ENCODE results near the gene ABCC5.
"Not testable (repeated sequence)": the region's sequence is repeated elsewhere in the genome, so short reads cannot be mapped to it uniquely, and the experiment has no call there.

ABCC5 gene

GRCh38 chr3:183878071-183878470, 139.6 kb downstream of the ABCC5 start:
- no peaks in the 10 kb centered on the region for H3K36me3 ChIP-seq (ENCODE audit: insufficient read depth, low read length)
- H4K20me1 ChIP-seq (ENCODE audit: insufficient read depth, low read length, poor library complexity, severe bottlenecking): peaks cover 11% of the 10 kb centered on the region
- H3K9ac ChIP-seq (ENCODE audit: low read depth, low read length, poor library complexity, severe bottlenecking): no peak overlapping the region
- no peaks in the 10 kb centered on the region for H3K9me3 ChIP-seq (ENCODE audit: insufficient read depth, low read depth, low read length)
- H3K4me1 ChIP-seq (ENCODE audit: insufficient read depth, low read length, poor library complexity, severe bottlenecking): peaks cover 16% of the 10 kb centered on the region
- H3K9me2 ChIP-seq (replicated peaks; ENCODE audit: low read depth, low read length): no peaks in the 10 kb centered on the region
- TF ChIP-seq, protein P1, sequence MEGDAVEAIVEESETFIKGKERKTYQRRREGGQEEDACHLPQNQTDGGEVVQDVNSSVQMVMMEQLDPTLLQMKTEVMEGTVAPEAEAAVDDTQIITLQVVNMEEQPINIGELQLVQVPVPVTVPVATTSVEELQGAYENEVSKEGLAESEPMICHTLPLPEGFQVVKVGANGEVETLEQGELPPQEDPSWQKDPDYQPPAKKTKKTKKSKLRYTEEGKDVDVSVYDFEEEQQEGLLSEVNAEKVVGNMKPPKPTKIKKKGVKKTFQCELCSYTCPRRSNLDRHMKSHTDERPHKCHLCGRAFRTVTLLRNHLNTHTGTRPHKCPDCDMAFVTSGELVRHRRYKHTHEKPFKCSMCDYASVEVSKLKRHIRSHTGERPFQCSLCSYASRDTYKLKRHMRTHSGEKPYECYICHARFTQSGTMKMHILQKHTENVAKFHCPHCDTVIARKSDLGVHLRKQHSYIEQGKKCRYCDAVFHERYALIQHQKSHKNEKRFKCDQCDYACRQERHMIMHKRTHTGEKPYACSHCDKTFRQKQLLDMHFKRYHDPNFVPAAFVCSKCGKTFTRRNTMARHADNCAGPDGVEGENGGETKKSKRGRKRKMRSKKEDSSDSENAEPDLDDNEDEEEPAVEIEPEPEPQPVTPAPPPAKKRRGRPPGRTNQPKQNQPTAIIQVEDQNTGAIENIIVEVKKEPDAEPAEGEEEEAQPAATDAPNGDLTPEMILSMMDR (conservative IDR thresholded peaks at IDR 0.05; ENCODE audit: low read length): no peak
- TF ChIP-seq EZH2phosphoT487 (IDR thresholded peaks at IDR 0.05; ENCODE audit: borderline replicate concordance): no peak
- no peak overlapping the region for H2AFZ ChIP-seq (ENCODE audit: low read length)
- H3K79me2 ChIP-seq (ENCODE audit: insufficient read depth, low read length): peaks cover 84% of the 10 kb centered on the region
- H3K4me3 ChIP-seq (ENCODE audit: low read length, poor library complexity, severe bottlenecking): no peak overlapping the region
- H3K4me2 ChIP-seq (ENCODE audit: low read depth, low read length, poor library complexity, severe bottlenecking): no peak overlapping the region
- no peaks in the 10 kb centered on the region for H3K27me3 ChIP-seq (ENCODE audit: insufficient read depth, low read length, poor library complexity, severe bottlenecking)
- H3F3A ChIP-seq (ENCODE audit: low read depth): no peaks in the 10 kb centered on the region

DNA sequence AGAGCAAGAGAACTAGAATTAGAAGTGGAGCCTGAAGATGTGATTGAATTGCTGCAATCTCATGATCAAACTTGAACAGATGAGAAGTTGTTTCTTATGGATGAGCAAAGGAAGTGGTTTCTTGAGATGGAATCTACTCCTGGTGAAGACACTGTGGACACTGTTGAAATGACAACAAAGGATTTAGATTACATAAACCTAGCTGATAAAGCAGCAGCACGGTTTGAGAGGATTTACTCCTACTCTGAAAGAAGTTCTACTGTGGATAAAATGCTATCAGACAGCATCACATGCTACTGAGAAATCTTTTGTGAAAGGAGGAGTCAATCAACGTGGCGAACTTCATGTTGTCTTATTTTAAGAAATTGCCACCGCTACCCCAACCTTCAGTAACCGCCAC, 140.5 kb downstream of the ABCC5 start:
- H3K9me2 ChIP-seq (replicated peaks; ENCODE audit: low read depth, low read length); H3K27me3 ChIP-seq (ENCODE audit: insufficient read depth, low read length, poor library complexity, severe bottlenecking); H3K4me2 ChIP-seq (ENCODE audit: low read depth, low read length, poor library complexity, severe bottlenecking); H2AFZ ChIP-seq (ENCODE audit: low read length); H3K4me3 ChIP-seq (ENCODE audit: low read length, poor library complexity, severe bottlenecking); H4K20me1 ChIP-seq (ENCODE audit: insufficient read depth, low read length, poor library complexity, severe bottlenecking); H3F3A ChIP-seq (ENCODE audit: low read depth); H3K9me3 ChIP-seq (ENCODE audit: insufficient read depth, low read depth, low read length); H3K36me3 ChIP-seq (ENCODE audit: insufficient read depth, low read length); H3K9ac ChIP-seq (ENCODE audit: low read depth, low read length, poor library complexity, severe bottlenecking): not testable (repeated sequence)
- H3K79me2 ChIP-seq (ENCODE audit: insufficient read depth, low read length): peaks cover 82% of the 10 kb centered on the region
- H3K4me1 ChIP-seq (ENCODE audit: insufficient read depth, low read length, poor library complexity, severe bottlenecking): peaks cover 11% of the 10 kb centered on the region

DNA sequence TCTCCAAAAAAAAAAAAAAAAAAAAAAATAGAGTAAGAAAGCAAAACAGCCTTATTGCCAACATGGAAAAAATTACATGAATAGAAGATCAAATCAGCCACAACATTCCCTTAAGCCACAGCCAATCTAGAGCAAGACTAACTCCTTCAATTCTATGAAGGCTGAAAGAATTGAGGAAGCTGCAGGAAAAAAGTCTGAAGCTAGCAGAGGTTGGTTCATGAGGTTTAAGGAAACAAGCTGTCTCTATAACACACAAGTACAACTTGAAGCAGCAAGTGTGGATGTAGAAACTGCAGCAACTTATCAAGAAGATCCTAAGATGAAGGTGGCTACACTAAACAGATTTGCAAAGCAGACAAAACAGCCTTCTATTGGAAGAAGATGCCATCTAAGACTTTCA, 142.3 kb downstream of the ABCC5 start:
- Histone ChIP-seq H3K9ac (ENCODE audit: low read depth, low read length, poor library complexity, severe bottlenecking) (no peak overlapping the region), H3K4me2 (ENCODE audit: low read depth, low read length, poor library complexity, severe bottlenecking) (no peak overlapping the region), H3K79me2 (ENCODE audit: insufficient read depth, low read length) (peaks cover 78% of the 10 kb centered on the region), H3K4me3 (ENCODE audit: low read length, poor library complexity, severe bottlenecking) (no peak overlapping the region), H2AFZ (ENCODE audit: low read length) (no peak overlapping the region), H3K36me3 (ENCODE audit: insufficient read depth, low read length) (no peaks in the 10 kb centered on the region), H3K4me1 (ENCODE audit: insufficient read depth, low read length, poor library complexity, severe bottlenecking) (peaks cover 10% of the 10 kb centered on the region), H3K9me2 (replicated peaks; ENCODE audit: low read depth, low read length) (no peaks in the 10 kb centered on the region), H3F3A (ENCODE audit: low read depth) (no peaks in the 10 kb centered on the region), H3K27me3 (ENCODE audit: insufficient read depth, low read length, poor library complexity, severe bottlenecking) (no peaks in the 10 kb centered on the region), H4K20me1 (ENCODE audit: insufficient read depth, low read length, poor library complexity, severe bottlenecking) (peaks cover 10% of the 10 kb centered on the region), H3K9me3 (ENCODE audit: insufficient read depth, low read depth, low read length) (no peaks in the 10 kb centered on the region)
- TF ChIP-seq, protein P1 (conservative IDR thresholded peaks at IDR 0.05; ENCODE audit: low read length): no peak
- TF ChIP-seq EZH2phosphoT487 (IDR thresholded peaks at IDR 0.05; ENCODE audit: borderline replicate concordance): no peak

DNA sequence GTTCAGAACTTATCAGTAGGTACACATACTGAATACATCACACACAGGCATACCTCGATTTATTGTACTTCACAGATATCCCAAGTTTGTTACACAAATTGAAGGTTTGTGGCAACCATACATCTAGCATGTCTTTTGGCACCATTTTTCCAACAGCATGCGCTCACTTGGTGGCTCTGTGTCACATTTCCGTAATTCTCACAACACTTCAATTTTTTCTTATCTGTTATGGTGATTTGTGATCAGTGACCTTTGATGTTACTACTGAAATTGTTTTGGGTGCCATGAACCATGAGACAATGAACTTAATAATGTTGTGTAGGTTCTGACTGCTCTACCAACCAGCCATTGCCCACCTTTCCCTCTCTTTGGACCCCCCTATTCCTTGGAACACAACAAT, 143.8 kb downstream of the ABCC5 start:
- H3K4me3 ChIP-seq (ENCODE audit: low read length, poor library complexity, severe bottlenecking): no peak overlapping the region
- H3K4me2 ChIP-seq (ENCODE audit: low read depth, low read length, poor library complexity, severe bottlenecking): no peak overlapping the region
- H3K4me1 ChIP-seq (ENCODE audit: insufficient read depth, low read length, poor library complexity, severe bottlenecking): peaks cover 7% of the 10 kb centered on the region
- no peaks in the 10 kb centered on the region for H3K36me3 ChIP-seq (ENCODE audit: insufficient read depth, low read length)
- no peaks in the 10 kb centered on the region for H3K9me3 ChIP-seq (ENCODE audit: insufficient read depth, low read depth, low read length)
- H3K27me3 ChIP-seq (ENCODE audit: insufficient read depth, low read length, poor library complexity, severe bottlenecking): no peaks in the 10 kb centered on the region
- H3K79me2 ChIP-seq (ENCODE audit: insufficient read depth, low read length): peaks cover 70% of the 10 kb centered on the region
- no peaks in the 10 kb centered on the region for H3K9me2 ChIP-seq (replicated peaks; ENCODE audit: low read depth, low read length)
- H4K20me1 ChIP-seq (ENCODE audit: insufficient read depth, low read length, poor library complexity, severe bottlenecking): peaks cover 13% of the 10 kb centered on the region
- H3F3A ChIP-seq (ENCODE audit: low read depth): no peaks in the 10 kb centered on the region
- H3K9ac ChIP-seq (ENCODE audit: low read depth, low read length, poor library complexity, severe bottlenecking): no peak overlapping the region
- TF ChIP-seq EZH2phosphoT487 (IDR thresholded peaks at IDR 0.05; ENCODE audit: borderline replicate concordance): no peak
- TF ChIP-seq, protein P1 (conservative IDR thresholded peaks at IDR 0.05; ENCODE audit: low read length): no peak
- H2AFZ ChIP-seq (ENCODE audit: low read length): no peak overlapping the region

Data from Loucy (cell line).